Neural progenitor cell (in vitro differentiated cells): Measurements from ENCODE around the gene SCMH1.

Source experiments
- EZH2 ChIP-seq: fragments of 200-600 bp; sonication (generic); IDR thresholded peaks from 2 replicates; pipeline ENCODE4 v1.6.1; 2017; ENCODE audit warnings: antibody characterized with exemption, mild to moderate bottlenecking, moderate library complexity
- EZH2phosphoT487 ChIP-seq: fragments of 200-600 bp; sonication (generic); IDR thresholded peaks from 2 replicates; pipeline ENCODE4 v1.6.1; 2017; ENCODE audit warnings: antibody characterized with exemption
- TF ChIP-seq, protein P1 (sequence below): fragments of 200-600 bp; sonication (generic); IDR thresholded peaks from 2 replicates; pipeline ENCODE4 v1.5.1; 2017; ENCODE audit warnings: antibody characterized with exemption, mild to moderate bottlenecking

DNA sequence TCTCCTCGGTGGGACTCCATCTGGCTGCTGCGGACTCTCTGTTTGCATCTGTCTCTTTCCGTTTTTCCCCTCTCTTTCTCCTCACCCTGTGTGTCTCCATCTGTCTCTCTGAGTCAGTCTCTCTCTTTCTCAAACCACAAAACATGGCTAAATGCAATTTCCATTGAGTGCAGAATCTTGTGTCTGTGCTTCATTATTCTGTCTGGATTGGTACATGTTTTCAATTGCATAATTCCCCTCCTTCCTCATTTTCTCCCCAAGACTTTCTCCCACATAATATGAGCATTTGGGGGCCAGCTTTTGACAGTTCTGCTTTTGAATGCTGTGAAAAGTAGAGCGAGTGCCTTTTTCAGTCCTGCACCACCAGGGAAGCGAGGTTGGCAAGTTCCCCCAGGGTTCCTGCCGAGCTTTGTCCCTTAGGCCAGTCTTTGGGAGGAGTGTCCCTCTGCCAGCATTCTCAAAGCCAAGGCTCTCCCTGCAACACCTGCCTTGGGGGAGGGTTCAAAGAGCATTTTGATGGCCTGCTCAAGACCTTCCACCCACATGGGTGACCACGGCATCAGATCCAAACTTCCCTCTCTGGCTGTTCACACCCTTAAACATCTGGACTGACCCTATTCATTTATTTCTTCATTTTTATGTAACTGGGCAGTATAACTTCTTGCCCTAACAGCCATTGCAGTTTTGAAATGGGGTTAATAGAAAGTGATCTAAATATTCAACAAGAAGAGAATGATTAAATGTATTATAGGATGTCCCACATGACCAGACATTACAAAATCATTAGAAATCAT lies 32.8 kb upstream of the SCMH1 start:
- TF ChIP-seq, protein P1, sequence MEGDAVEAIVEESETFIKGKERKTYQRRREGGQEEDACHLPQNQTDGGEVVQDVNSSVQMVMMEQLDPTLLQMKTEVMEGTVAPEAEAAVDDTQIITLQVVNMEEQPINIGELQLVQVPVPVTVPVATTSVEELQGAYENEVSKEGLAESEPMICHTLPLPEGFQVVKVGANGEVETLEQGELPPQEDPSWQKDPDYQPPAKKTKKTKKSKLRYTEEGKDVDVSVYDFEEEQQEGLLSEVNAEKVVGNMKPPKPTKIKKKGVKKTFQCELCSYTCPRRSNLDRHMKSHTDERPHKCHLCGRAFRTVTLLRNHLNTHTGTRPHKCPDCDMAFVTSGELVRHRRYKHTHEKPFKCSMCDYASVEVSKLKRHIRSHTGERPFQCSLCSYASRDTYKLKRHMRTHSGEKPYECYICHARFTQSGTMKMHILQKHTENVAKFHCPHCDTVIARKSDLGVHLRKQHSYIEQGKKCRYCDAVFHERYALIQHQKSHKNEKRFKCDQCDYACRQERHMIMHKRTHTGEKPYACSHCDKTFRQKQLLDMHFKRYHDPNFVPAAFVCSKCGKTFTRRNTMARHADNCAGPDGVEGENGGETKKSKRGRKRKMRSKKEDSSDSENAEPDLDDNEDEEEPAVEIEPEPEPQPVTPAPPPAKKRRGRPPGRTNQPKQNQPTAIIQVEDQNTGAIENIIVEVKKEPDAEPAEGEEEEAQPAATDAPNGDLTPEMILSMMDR, result no peak
- TF ChIP-seq EZH2 (no peak), EZH2phosphoT487 (no peak)
